HEK293 (cell line): ENCODE data around the gene AMBRA1.

Source experiments
- CTCF ChIA-PET: fragments of 350-600 bp; formaldehyde crosslinking; extraction: SDS; loops from one replicate; lab custom pipeline; 2021; ENCODE audit warnings: antibody characterized with exemption; lab: Yijun Ruan, JAX
- POLR2A ChIA-PET: fragments of 300-600 bp; formaldehyde crosslinking; extraction: SDS; loops from one replicate; lab custom pipeline; 2020; ENCODE audit warnings: antibody characterized with exemption, inconsistent platforms; lab: Yijun Ruan, JAX
- H3K27ac ChIP-seq: fragments of 200-500 bp; sonication (Bioruptor generic); 2 replicates; pipeline ENCODE4 v1.5.1; 2014; ENCODE audit warnings: low read depth, low read length, control low read depth, inconsistent platforms; ENCODE audit errors: extremely low read depth
- H3K36me3 ChIP-seq, 2 experiments: fragments of 200-500 bp in 1 of 2; sonication (Bioruptor generic) in 1 of 2; 1 replicate in 1 of 2; 2 replicates in 1 of 2; pipeline ENCODE4 v1.5.1; 2014 to 2017; ENCODE audit warnings: inconsistent platforms in 2 of 2, low read length in 2 of 2; ENCODE audit not compliant: control insufficient read depth in 2 of 2, insufficient read depth in 1 of 2
- H3K4me1 ChIP-seq: fragments of 200-500 bp; sonication (Bioruptor generic); 2 replicates; pipeline ENCODE4 v1.5.1; 2014; ENCODE audit warnings: mild to moderate bottlenecking, low read length, inconsistent platforms; ENCODE audit not compliant: control insufficient read depth, insufficient read depth
- H3K4me3 ChIP-seq: 2 replicates; pipeline ENCODE4 v1.5.1; 2011; ENCODE audit warnings: low read depth, mild to moderate bottlenecking, control low read depth, low read length, moderate library complexity
- H3K9me3 ChIP-seq: fragments of 200-500 bp; sonication (Bioruptor generic); 2 replicates; pipeline ENCODE4 v1.5.1; 2014; ENCODE audit warnings: low read depth, low read length, inconsistent platforms; ENCODE audit not compliant: control insufficient read depth, insufficient read depth
- BCL6B ChIP-seq: fragments of 450-650 bp; formaldehyde crosslinking; IDR thresholded peaks from 2 replicates; pipeline ENCODE4 v1.5.1; 2017; ENCODE audit warnings: missing biosample characterization, missing genetic modification characterization
- ELK4 ChIP-seq: IDR thresholded peaks from 2 replicates; pipeline ENCODE4 v1.6.1; 2011; ENCODE audit warnings: mild to moderate bottlenecking, low read depth, low read length, borderline replicate concordance
- GLI4 ChIP-seq: fragments of 450-650 bp; formaldehyde crosslinking; IDR thresholded peaks from 2 replicates; pipeline ENCODE4 v1.5.1; 2016; ENCODE audit warnings: missing biosample characterization, missing genetic modification characterization
- HOXD13 ChIP-seq: sonication (generic); formaldehyde crosslinking; IDR thresholded peaks from 2 replicates; pipeline ENCODE4 v1.8.0; 2022; ENCODE audit warnings: missing genetic modification reagents, borderline replicate concordance
- KLF8 ChIP-seq: fragments of 450-650 bp; formaldehyde crosslinking; IDR thresholded peaks from 2 replicates; pipeline ENCODE4 v1.5.1; 2016; ENCODE audit warnings: missing biosample characterization, missing genetic modification characterization
- OSR2 ChIP-seq: fragments of 450-650 bp; formaldehyde crosslinking; IDR thresholded peaks from 2 replicates; pipeline ENCODE4 v1.5.1; 2016; ENCODE audit warnings: missing biosample characterization, missing genetic modification characterization
- SCRT2 ChIP-seq: fragments of 450-650 bp; formaldehyde crosslinking; IDR thresholded peaks from 2 replicates; pipeline ENCODE4 v1.5.1; 2016; ENCODE audit warnings: missing biosample characterization, missing genetic modification characterization
- WT1 ChIP-seq: fragments of 450-650 bp; formaldehyde crosslinking; IDR thresholded peaks from 2 replicates; pipeline ENCODE4 v1.5.1; 2016; ENCODE audit warnings: missing biosample characterization, missing genetic modification characterization
- ZFHX2 ChIP-seq: fragments of 450-650 bp; formaldehyde crosslinking; conservative IDR thresholded peaks from 2 replicates; pipeline ENCODE4 v1.5.1; 2016; ENCODE audit warnings: missing biosample characterization, missing genetic modification characterization
- ZNF157 ChIP-seq: fragments of 450-650 bp; formaldehyde crosslinking; IDR thresholded peaks from 2 replicates; pipeline ENCODE4 v1.5.1; 2016; ENCODE audit warnings: missing biosample characterization, missing genetic modification characterization
- ZNF23 ChIP-seq: fragments of 450-650 bp; formaldehyde crosslinking; IDR thresholded peaks from 2 replicates; pipeline ENCODE4 v1.5.1; 2016; ENCODE audit warnings: missing biosample characterization, missing genetic modification characterization, borderline replicate concordance
- ZNF280D ChIP-seq: fragments of 450-650 bp; formaldehyde crosslinking; IDR thresholded peaks from 2 replicates; pipeline ENCODE4 v1.5.1; 2016; ENCODE audit warnings: missing biosample characterization, missing genetic modification characterization
- ZNF391 ChIP-seq: fragments of 450-650 bp; formaldehyde crosslinking; IDR thresholded peaks from 2 replicates; pipeline ENCODE4 v1.5.1; 2016; ENCODE audit warnings: low read depth, missing biosample characterization, missing genetic modification characterization, borderline replicate concordance
- ZNF394 ChIP-seq: fragments of 450-650 bp; formaldehyde crosslinking; IDR thresholded peaks from 2 replicates; pipeline ENCODE4 v1.5.1; 2016; ENCODE audit warnings: missing biosample characterization, missing genetic modification characterization, mild to moderate bottlenecking, moderate library complexity, borderline replicate concordance
- ZNF776 ChIP-seq: fragments of 450-650 bp; formaldehyde crosslinking; IDR thresholded peaks from 2 replicates; pipeline ENCODE4 v1.5.0; 2017; ENCODE audit warnings: missing biosample characterization, missing genetic modification characterization, borderline replicate concordance
- ZSCAN23 ChIP-seq: fragments of 450-650 bp; formaldehyde crosslinking; IDR thresholded peaks from 2 replicates; pipeline ENCODE4 v1.5.1; 2016; ENCODE audit warnings: missing biosample characterization, missing genetic modification characterization
- ZXDB ChIP-seq: fragments of 450-650 bp; formaldehyde crosslinking; IDR thresholded peaks from 2 replicates; pipeline ENCODE4 v1.5.1; 2016; ENCODE audit warnings: missing biosample characterization, missing genetic modification characterization

The AMBRA1 gene

GRCh38 chr11:46551261-46551660, 42.6 kb downstream of the AMBRA1 start (continued):
- TF ChIP-seq ZNF23, result no peak
- TF ChIP-seq ZNF394, result no peak
- TF ChIP-seq GLI4, result no peak
- no peak for TF ChIP-seq OSR2 (tag by site-specific recombination)
- no peak for TF ChIP-seq ZXDB (tag by site-specific recombination)
- TF ChIP-seq ZNF280D (tag by site-specific recombination), result no peak

- Histone ChIP-seq H3K27ac (no peak overlapping the region), H3K4me1 (no peaks in the 10 kb centered on the region), H3K4me3 (no peak overlapping the region), H3K9me3 (no peaks in the 10 kb centered on the region), H3K36me3 (peaks cover 3 to 52% of the 10 kb centered on the region in 2 experiments; a peak in 2 of 3 replicates)
- no peak for TF ChIP-seq HOXD13 (CRISPR knock-in tag)
- no peak for TF ChIP-seq ZNF776 (tag by site-specific recombination)
- TF ChIP-seq BCL6B, result no peak
- TF ChIP-seq ZSCAN23 (tag by site-specific recombination), result no peak
- POLR2A ChIA-PET, result no interaction called here
- CTCF ChIA-PET, result interaction anchor here (0.6 to 2.8 kb wide), 5 partner anchors 10 to 155 kb away, joined by 3 to 12 read pairs (median 4); partner anchors contain the start of gene CHRM4
Observed at GRCh38 chr11:46547579-46547978, 46.2 kb downstream of the AMBRA1 start.

- H3K27ac ChIP-seq, result no peak overlapping the region
- TF ChIP-seq WT1 (tag by site-specific recombination) (no peak), SCRT2 (tag by site-specific recombination) (peak; percentile 40; the same call in 1 of the 2 replicates), ELK4 (no peak), ZNF391 (tag by site-specific recombination) (no peak), KLF8 (no peak), ZNF157 (tag by site-specific recombination) (no peak), ZFHX2 (tag by site-specific recombination) (no peak)
- TF ChIP-seq, all 188 proteins: peak for 1
- H3K4me1 ChIP-seq, result no peaks in the 10 kb centered on the region
- no peak overlapping the region for H3K4me3 ChIP-seq
- H3K9me3 ChIP-seq, result no peaks in the 10 kb centered on the region
- peaks cover 3 to 78% of the 10 kb centered on the region in 2 experiments; a peak in 2 of 3 replicates for H3K36me3 ChIP-seq
- POLR2A ChIA-PET, result no interaction called here
- CTCF ChIA-PET, result interaction anchor here (0.7 to 1.3 kb wide), 3 partner anchors 54 to 176 kb away, joined by 3 to 4 read pairs (median 4); no protein-coding TSS in a partner anchor
Observed at GRCh38 chr11:46543564-46543963, 50.3 kb downstream of the AMBRA1 start.
